ENCODE data around the gene APOC3.
"Not testable (repeated sequence)": the region's sequence is repeated elsewhere in the genome, so short reads cannot be mapped to it uniquely, and the experiment has no call there.

The APOC3 gene

GRCh38 chr11:116833816-116834534 lies 4.3 kb downstream of the APOC3 start:
- TF ChIP-seq, protein P1, sequence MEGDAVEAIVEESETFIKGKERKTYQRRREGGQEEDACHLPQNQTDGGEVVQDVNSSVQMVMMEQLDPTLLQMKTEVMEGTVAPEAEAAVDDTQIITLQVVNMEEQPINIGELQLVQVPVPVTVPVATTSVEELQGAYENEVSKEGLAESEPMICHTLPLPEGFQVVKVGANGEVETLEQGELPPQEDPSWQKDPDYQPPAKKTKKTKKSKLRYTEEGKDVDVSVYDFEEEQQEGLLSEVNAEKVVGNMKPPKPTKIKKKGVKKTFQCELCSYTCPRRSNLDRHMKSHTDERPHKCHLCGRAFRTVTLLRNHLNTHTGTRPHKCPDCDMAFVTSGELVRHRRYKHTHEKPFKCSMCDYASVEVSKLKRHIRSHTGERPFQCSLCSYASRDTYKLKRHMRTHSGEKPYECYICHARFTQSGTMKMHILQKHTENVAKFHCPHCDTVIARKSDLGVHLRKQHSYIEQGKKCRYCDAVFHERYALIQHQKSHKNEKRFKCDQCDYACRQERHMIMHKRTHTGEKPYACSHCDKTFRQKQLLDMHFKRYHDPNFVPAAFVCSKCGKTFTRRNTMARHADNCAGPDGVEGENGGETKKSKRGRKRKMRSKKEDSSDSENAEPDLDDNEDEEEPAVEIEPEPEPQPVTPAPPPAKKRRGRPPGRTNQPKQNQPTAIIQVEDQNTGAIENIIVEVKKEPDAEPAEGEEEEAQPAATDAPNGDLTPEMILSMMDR (conservative IDR thresholded peaks at IDR 0.05; ENCODE audit: control insufficient read depth, insufficient read depth, low read depth, low read length) = no peak
- DNase-seq (ENCODE audit: low read depth) = no peak
- no peak overlapping the region for H3K4me3 ChIP-seq (ENCODE audit: control insufficient read depth, low read depth, low read length)

DNA sequence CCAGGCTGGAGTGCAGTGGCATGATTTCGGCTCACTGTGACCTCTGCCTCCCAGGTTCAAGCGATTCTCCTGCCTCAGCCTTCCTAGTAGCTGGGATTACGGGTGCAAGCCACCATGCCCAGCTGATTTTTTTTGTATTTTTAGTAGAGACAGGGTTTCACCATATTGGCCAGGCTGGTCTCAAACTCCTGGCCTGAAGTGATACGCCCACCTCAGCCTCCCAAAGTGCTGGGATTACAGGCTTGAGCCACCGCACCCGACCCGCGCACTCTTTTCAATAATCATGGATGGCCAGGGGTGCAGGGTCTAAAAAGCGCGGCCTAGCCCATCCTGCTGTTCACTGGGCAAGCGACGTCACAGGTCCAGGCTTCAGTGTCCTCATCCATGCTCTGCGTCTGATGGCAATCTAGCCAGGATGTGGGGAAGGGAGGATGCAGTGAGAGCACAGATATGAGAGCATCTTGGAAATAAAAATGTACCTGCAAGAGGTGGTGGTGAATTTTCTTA lies 4.9 kb downstream of the APOC3 start:
- DNase-seq (ENCODE audit: low read depth); H3K4me3 ChIP-seq (ENCODE audit: control insufficient read depth, low read depth, low read length): not testable (repeated sequence)

- H3K4me3 ChIP-seq (ENCODE audit: control insufficient read depth, low read depth, low read length) = peak overlapping the region; percentile 7
- peak; percentile 17 for DNase-seq (ENCODE audit: low read depth)
- TF ChIP-seq, protein P1 (conservative IDR thresholded peaks at IDR 0.05; ENCODE audit: control insufficient read depth, insufficient read depth, low read depth, low read length) = no peak
These were observed 5.5 kb downstream of the APOC3 start for GRCh38 chr11:116835042-116835772.

GRCh38 chr11:116835791-116836631 lies 6.3 kb downstream of the APOC3 start:
- H3K4me3 ChIP-seq (ENCODE audit: control insufficient read depth, low read depth, low read length) = peak overlapping the region; percentile 27
- TF ChIP-seq, protein P1 (conservative IDR thresholded peaks at IDR 0.05; ENCODE audit: control insufficient read depth, insufficient read depth, low read depth, low read length) = peak; percentile 64
- peak; percentile 93 for DNase-seq (ENCODE audit: low read depth)

- H3K4me3 ChIP-seq (ENCODE audit: control insufficient read depth, low read depth, low read length) = no peak overlapping the region
- TF ChIP-seq, protein P1 (conservative IDR thresholded peaks at IDR 0.05; ENCODE audit: control insufficient read depth, insufficient read depth, low read depth, low read length) = no peak
These were observed 6.9 kb downstream of the APOC3 start for GRCh38 chr11:116836632-116836991.

DNA sequence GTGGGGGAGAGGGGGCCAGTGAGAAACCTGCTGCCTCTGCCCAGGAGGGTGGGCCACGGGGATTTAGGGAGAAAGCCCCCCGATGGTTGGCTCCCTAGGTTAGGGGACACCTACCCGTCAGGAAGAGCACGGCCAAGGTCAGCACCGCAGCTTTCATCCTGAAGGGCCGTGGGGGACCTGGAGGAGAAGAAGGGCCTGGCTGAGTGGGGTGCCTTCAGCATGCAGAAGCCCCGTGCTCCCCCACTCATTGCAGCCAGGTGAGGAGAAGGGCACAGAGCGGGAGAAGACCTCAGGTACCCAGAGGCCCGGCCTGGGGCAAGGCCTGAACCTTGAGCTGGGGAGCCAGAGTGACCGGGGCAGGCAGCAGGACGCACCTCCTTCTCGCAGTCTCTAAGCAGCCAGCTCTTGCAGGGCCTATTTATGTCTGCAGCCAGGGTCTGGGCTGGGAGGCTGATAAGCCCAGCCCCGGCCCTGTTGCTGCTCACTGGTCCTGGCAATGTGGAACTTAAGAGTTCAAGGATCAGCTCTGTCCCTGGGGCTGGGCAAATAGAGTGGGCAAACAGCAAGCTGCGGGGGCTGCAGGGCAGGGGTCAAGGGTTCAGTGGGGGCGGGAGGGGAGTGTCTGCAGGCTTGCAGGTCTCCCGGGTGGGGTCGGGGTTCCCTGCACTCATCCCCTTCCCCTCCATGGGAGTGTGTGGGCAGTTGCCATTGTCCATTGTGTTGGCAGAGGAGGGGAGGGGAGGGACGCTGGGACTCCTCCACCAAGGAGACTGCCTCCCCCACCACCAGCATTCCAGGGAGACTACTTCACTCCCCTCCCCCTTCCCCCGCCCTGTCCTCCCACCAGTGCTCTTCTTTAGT lies 7.8 kb downstream of the APOC3 start, which contains the start of gene APOA1:
APOA1 (minus strand) TSS at position 392 of the 861 bp plus-strand sequence; CDS start at position 157, 235 bp downstream.
- H3K4me3 ChIP-seq (ENCODE audit: control insufficient read depth, low read depth, low read length) = no peak within 1 kb of the TSS
- DNase-seq (ENCODE audit: low read depth) = no peak
- TF ChIP-seq, protein P1 (conservative IDR thresholded peaks at IDR 0.05; ENCODE audit: control insufficient read depth, insufficient read depth, low read depth, low read length) = no peak

More at GRCh38 chr11:116836632-116836991, 6.9 kb downstream of the APOC3 start:
- no peak for DNase-seq (ENCODE audit: low read depth)
